IMR-90 (cell line): Measurements from ENCODE around the gene SPSB4. TPM values are rescaled to one million over a fixed set of nuclear protein-coding genes. Genes with fewer than 3 reads are reported as not detected.

Experiments
- ATAC-seq: fragments of 200-7000 bp; cut with Tn5 transposase; 2 replicates; pipeline ENCODE4 v1.9.1; 2020; ENCODE audit warnings: low read depth, mild to moderate bottlenecking, moderate library complexity
- BruUV-seq: library from RNA; stranded (reverse); fragments of 400-500 nt; replicated peaks from 2 replicates; lab custom pipeline; 2021; lab: Mats Ljungman, UMichigan
- CTCF ChIA-PET: fragments of 300-600 bp; formaldehyde crosslinking; extraction: SDS; loops from one replicate; lab custom pipeline; 2021; ENCODE audit warnings: antibody characterized with exemption; lab: Yijun Ruan, JAX
- POLR2A ChIA-PET: fragments of 300-600 bp; sonication (Branson Sonifier 250); formaldehyde crosslinking; loops from one replicate; lab custom pipeline; 2022; ENCODE audit warnings: antibody characterized with exemption; ENCODE audit not compliant: unreplicated experiment; lab: Charles Lee
- DNase-seq: peaks from one replicate; pipeline ENCODE4 v3.0.0; 2013
- H2AFZ ChIP-seq: replicated peaks from 2 replicates; pipeline ENCODE3; 2013; ENCODE audit warnings: low read length, mild to moderate bottlenecking; ENCODE audit not compliant: poor library complexity
- H2AK5ac ChIP-seq: 2 replicates; pipeline ENCODE4 v1.6.1; 2013; ENCODE audit warnings: low read depth, low read length, inconsistent platforms
- H2AK9ac ChIP-seq: replicated peaks from 2 replicates; pipeline ENCODE3; 2013; ENCODE audit warnings: mild to moderate bottlenecking, low read depth, low read length, moderate library complexity; ENCODE audit not compliant: poor library complexity
- H2BK120ac ChIP-seq: 2 replicates; pipeline ENCODE4 v1.6.1; 2013; ENCODE audit warnings: low read depth, low read length, inconsistent platforms
- H2BK15ac ChIP-seq: 3 replicates; pipeline ENCODE4 v1.6.1; 2013; ENCODE audit warnings: low read depth, low read length, inconsistent platforms
- H2BK20ac ChIP-seq: 2 replicates; pipeline ENCODE4 v1.6.1; 2013; ENCODE audit warnings: low read depth, mild to moderate bottlenecking, inconsistent platforms, low read length, moderate library complexity
- H2BK5ac ChIP-seq: 2 replicates; pipeline ENCODE4 v1.6.1; 2013; ENCODE audit warnings: mild to moderate bottlenecking, low read depth, low read length, inconsistent platforms; ENCODE audit not compliant: poor library complexity, severe bottlenecking
- H3K14ac ChIP-seq: replicated peaks from 2 replicates; pipeline ENCODE4 v1.6.1; 2013; ENCODE audit warnings: low read depth, low read length, inconsistent platforms
- H3K18ac ChIP-seq: 2 replicates; pipeline ENCODE4 v1.6.1; 2013; ENCODE audit warnings: low read depth, low read length, control low read depth
- H3K23ac ChIP-seq: 2 replicates; pipeline ENCODE4 v1.6.1; 2013; ENCODE audit warnings: low read depth, low read length, inconsistent platforms
- H3K27ac ChIP-seq: 2 replicates; pipeline ENCODE4 v1.5.1; 2013; ENCODE audit warnings: mild to moderate bottlenecking, control low read depth, low read length; ENCODE audit not compliant: insufficient read depth
- H3K27me3 ChIP-seq: 2 replicates; pipeline ENCODE4 v1.6.1; 2013; ENCODE audit warnings: low read length; ENCODE audit not compliant: control insufficient read depth, insufficient read depth
- H3K36me3 ChIP-seq: 2 replicates; pipeline ENCODE4 v1.6.1; 2013; ENCODE audit warnings: low read length, mixed read lengths; ENCODE audit not compliant: control insufficient read depth, insufficient read depth
- H3K4ac ChIP-seq: 2 replicates; pipeline ENCODE4 v1.6.1; 2013; ENCODE audit warnings: low read depth, low read length, inconsistent platforms
- H3K4me1 ChIP-seq: 2 replicates; pipeline ENCODE4 v1.6.1; 2013; ENCODE audit warnings: low read length, mixed read lengths; ENCODE audit not compliant: control insufficient read depth, insufficient read depth
- H3K4me2 ChIP-seq: 2 replicates; pipeline ENCODE4 v1.6.1; 2013; ENCODE audit warnings: low read depth, mild to moderate bottlenecking, control low read depth, low read length, moderate library complexity
- H3K4me3 ChIP-seq: 2 replicates; pipeline ENCODE4 v1.5.1; 2013; ENCODE audit warnings: low read depth, mild to moderate bottlenecking, control low read depth, low read length, moderate library complexity; ENCODE audit not compliant: insufficient read depth
- H3K56ac ChIP-seq: 2 replicates; pipeline ENCODE4 v1.6.1; 2013; ENCODE audit warnings: low read length, inconsistent platforms; ENCODE audit not compliant: insufficient read depth; ENCODE audit errors: extremely low read depth
- H3K79me1 ChIP-seq, 2 experiments: 2 replicates each; pipeline ENCODE4 v1.6.1; 2013; ENCODE audit warnings: low read length in 2 of 2, inconsistent platforms in 1 of 2, low read depth in 1 of 2
- H3K9ac ChIP-seq: 2 replicates; pipeline ENCODE4 v1.6.1; 2013; ENCODE audit warnings: low read depth, low read length, control low read depth
- H3K9me1 ChIP-seq: 2 replicates; pipeline ENCODE4 v1.6.1; 2013; ENCODE audit warnings: low read length, inconsistent platforms; ENCODE audit not compliant: insufficient read depth
- H3K9me3 ChIP-seq: 2 replicates; pipeline ENCODE4 v1.6.1; 2013; ENCODE audit warnings: low read length; ENCODE audit not compliant: control insufficient read depth, insufficient read depth
- H4K20me1 ChIP-seq: 2 replicates; pipeline ENCODE4 v1.6.1; 2013; ENCODE audit warnings: low read length, inconsistent platforms; ENCODE audit not compliant: insufficient read depth
- H4K5ac ChIP-seq: 2 replicates; pipeline ENCODE4 v1.6.1; 2013; ENCODE audit warnings: mild to moderate bottlenecking, low read depth, low read length, control low read depth
- H4K8ac ChIP-seq, 2 experiments: 2 replicates each; pipeline ENCODE4 v1.6.1; 2013; ENCODE audit warnings: low read depth in 2 of 2, low read length in 2 of 2, control low read depth in 1 of 2, inconsistent platforms in 1 of 2
- H4K91ac ChIP-seq: 2 replicates; pipeline ENCODE4 v1.6.1; 2013; ENCODE audit warnings: low read depth, low read length, inconsistent platforms; ENCODE audit not compliant: insufficient read depth
- CEBPB ChIP-seq: IDR thresholded peaks from 2 replicates; pipeline ENCODE4 v1.6.1; 2012; ENCODE audit warnings: low read depth, low read length, improper control_type of control experiment
- CTCF ChIP-seq: conservative IDR thresholded peaks from 2 replicates; pipeline ENCODE4 v1.5.1; 2012; ENCODE audit warnings: mild to moderate bottlenecking, low read depth, low read length, improper control_type of control experiment
- ELK1 ChIP-seq: fragments of 150-350 bp; IDR thresholded peaks from 2 replicates; pipeline ENCODE4 v1.6.1; 2016; ENCODE audit warnings: low read depth, mild to moderate bottlenecking, low read length, moderate library complexity, borderline replicate concordance
- MAZ ChIP-seq: IDR thresholded peaks from 2 replicates; pipeline ENCODE4 v1.6.1; 2012; ENCODE audit warnings: low read depth, mild to moderate bottlenecking, low read length, improper control_type of control experiment, moderate library complexity, borderline replicate concordance
- MXI1 ChIP-seq: IDR thresholded peaks from 2 replicates; pipeline ENCODE4 v1.6.1; 2012; ENCODE audit warnings: low read depth, mild to moderate bottlenecking, low read length, moderate library complexity, borderline replicate concordance
- NFE2L2 ChIP-seq: fragments of 150-350 bp; IDR thresholded peaks from 2 replicates; pipeline ENCODE4 v1.6.1; 2016; ENCODE audit warnings: low read depth, mild to moderate bottlenecking, low read length
- RCOR1 ChIP-seq: IDR thresholded peaks from 2 replicates; pipeline ENCODE4 v1.6.1; 2012; ENCODE audit warnings: mild to moderate bottlenecking, low read length, improper control_type of control experiment; ENCODE audit not compliant: insufficient replicate concordance
- WGBS, 2 experiments: methylation state at CpG; one replicate each; pipeline versions ENCODE4 v1.1.5 to v1.1.7; 2013; ENCODE audit warnings: missing lambda C conversion rate in 2 of 2; ENCODE audit not compliant: insufficient read length in 1 of 2; ENCODE audit errors: extremely low coverage in 2 of 2; 5-methylcytosine and 5-hydroxymethylcytosine counted together
- dilution Hi-C: fragments of 300-500 bp; cut with HindIII; formaldehyde crosslinking; loops from one replicate; pipeline ENCODE4 v1.14.3; 2018; ENCODE audit warnings: low sequenced_read_pairs; ENCODE audit not compliant: unreplicated experiment
- in situ Hi-C: fragments of 300-500 bp; cut with MboI; formaldehyde crosslinking; loops from 3 replicates; pipeline ENCODE4 v1.14.3; 2019; ENCODE audit warnings: low sequenced_read_pairs, inconsistent platforms, mixed read lengths
- intact Hi-C: fragments of 100-400 bp; cut with micrococcal nuclease; formaldehyde crosslinking; loops from 2 replicates; pipeline ENCODE4 v1.10.0; 2022
- polyA plus RNA-seq, 3 experiments: library from polyadenylated mRNA; depleted of rRNA; stranded (reverse); fragments of >200 nt; gene quantifications; 2 replicates each; pipeline ENCODE4 v1.2.3, GENCODE V29; 2012; ENCODE audit warnings: low replicate concordance in 1 of 3
- total RNA-seq: library from RNA; depleted of rRNA; stranded (reverse); fragments of >200 nt; gene quantifications from 2 replicates; pipeline ENCODE4 v1.2.3, GENCODE V29; 2012

The SPSB4 gene
- total and polyA plus RNA-seq, 2 of the 4 experiments (the other 2 are of a cell fraction), result not detected

GRCh38 chr3:141047168-141047567 lies 4.0 kb upstream of the SPSB4 start:
- no peak overlapping the region for H3K4me2 ChIP-seq
- WGBS, 2 experiments, result 38% methylated on average over 1 of the region's 1 CpG; no CpG with 5 or more reads in 1 of the 2 experiments
- H2BK15ac ChIP-seq, result no peak overlapping the region
- no peak for ATAC-seq
- H3K4me3 ChIP-seq, result no peak overlapping the region
- H3K23ac ChIP-seq, result no peak overlapping the region
- dilution Hi-C loops (no loop called here), intact Hi-C loops (no loop called here), in situ Hi-C loops (no loop called here)
- no peak overlapping the region for H2AK9ac ChIP-seq
- H2AK5ac ChIP-seq, result no peak overlapping the region
- POLR2A ChIA-PET, result no interaction called here
- no peak overlapping the region for H2AFZ ChIP-seq
- CTCF ChIA-PET, result no interaction called here
- H2BK120ac ChIP-seq, result no peak overlapping the region
- H3K79me1 ChIP-seq, result no peaks in the 10 kb centered on the region
- no peak overlapping the region for H3K14ac ChIP-seq
- H2BK20ac ChIP-seq, result no peak overlapping the region
- H3K4ac ChIP-seq, result no peak overlapping the region
- H3K9ac ChIP-seq, result no peak overlapping the region
- peaks cover 21% of the 10 kb centered on the region for H3K27me3 ChIP-seq
- TF ChIP-seq ELK1 (no peak), RCOR1 (no peak), MAZ (no peak), CTCF (no peak), CEBPB (no peak), MXI1 (no peak), NFE2L2 (no peak)
- H3K9me1 ChIP-seq, result no peaks in the 10 kb centered on the region
- no peaks in the 10 kb centered on the region for H3K9me3 ChIP-seq
- no peaks in the 10 kb centered on the region; the same call in 1 of the 2 replicates for H3K4me1 ChIP-seq
- no peak overlapping the region for H4K5ac ChIP-seq
- no peak overlapping the region for H3K27ac ChIP-seq
- no peaks in the 10 kb centered on the region for H3K36me3 ChIP-seq
- no peak overlapping the region for H3K18ac ChIP-seq
- H3K56ac ChIP-seq, result no peak overlapping the region
- no peak for DNase-seq
- H4K8ac ChIP-seq, result no peak overlapping the region
- no peak overlapping the region for H2BK5ac ChIP-seq
- H4K20me1 ChIP-seq, result no peaks in the 10 kb centered on the region
- no TSS peak for BruUV-seq
- no peak overlapping the region for H4K91ac ChIP-seq
